AG09319 (cell line): ENCODE data around the gene MRPS31.
"Not testable (repeated sequence)": the region's sequence is repeated elsewhere in the genome, so short reads cannot be mapped to it uniquely, and the experiment has no call there.

Source experiments
- DNase-seq: peaks from one replicate; pipeline ENCODE4 v3.0.0-alpha.2; 2010; ENCODE audit warnings: low read depth; ENCODE audit errors: extremely low read depth
- CTCF ChIP-seq: IDR thresholded peaks from 2 replicates; pipeline ENCODE4 v1.5.1; 2011; ENCODE audit warnings: low read depth, mild to moderate bottlenecking, inconsistent platforms, low read length, moderate library complexity

Gene MRPS31

GRCh38 chr13:40789275-40790153 lies 18.5 kb upstream of the MRPS31 start, which contains the start of gene SLC25A15:
SLC25A15 (plus strand) TSS chr13:40789611; CDS start chr13:40793227, 3,616 bp downstream.
- peak; percentile 49 for DNase-seq
- no peak; the same call in none of the 2 replicates for TF ChIP-seq CTCF

- not testable (repeated sequence) for DNase-seq
These were observed 17.7 kb upstream of the MRPS31 start for GRCh38 chr13:40788540-40789274.

- no peak for TF ChIP-seq CTCF
- no peak for DNase-seq
These were observed 16.1 kb upstream of the MRPS31 start for GRCh38 chr13:40787062-40787461.

GRCh38 chr13:40786568-40786996 lies 15.6 kb upstream of the MRPS31 start:
- no peak for DNase-seq
- TF ChIP-seq CTCF: no peak

GRCh38 chr13:40784540-40784939 lies 13.6 kb upstream of the MRPS31 start:
- DNase-seq: no peak
- TF ChIP-seq CTCF: no peak

GRCh38 chr13:40782971-40783370 lies 12.0 kb upstream of the MRPS31 start:
- not testable (repeated sequence) for DNase-seq

- no peak for DNase-seq
- no peak for TF ChIP-seq CTCF
These were observed 10.7 kb upstream of the MRPS31 start for GRCh38 chr13:40781717-40782116.

- no peak for TF ChIP-seq CTCF
- no peak for DNase-seq
These were observed 9.9 kb upstream of the MRPS31 start for GRCh38 chr13:40780822-40781401.
